DOHH2 (cell line): ENCODE data around the gene KLF9.

Experiments
- H3F3A ChIP-seq: fragments of 200-600 bp; sonication (generic), shearing (Covaris generic); 2 replicates; pipeline ENCODE4 v1.6.0; 2016; ENCODE audit warnings: antibody characterized with exemption, mild to moderate bottlenecking; ENCODE audit not compliant: control insufficient read depth, insufficient read depth
- H3K27ac ChIP-seq: fragments of 200-600 bp; sonication (generic); 2 replicates; pipeline ENCODE4 v1.5.1; 2014; ENCODE audit warnings: low read depth, mild to moderate bottlenecking, low read length, moderate library complexity
- H3K27me3 ChIP-seq: fragments of 200-600 bp; sonication (generic); 2 replicates; pipeline ENCODE4 v1.6.1; 2014; ENCODE audit warnings: mild to moderate bottlenecking, low read length, mixed read lengths; ENCODE audit not compliant: control insufficient read depth
- H3K36me3 ChIP-seq: fragments of 200-600 bp; sonication (generic); 2 replicates; pipeline ENCODE4 v1.6.1; 2014; ENCODE audit warnings: mild to moderate bottlenecking, low read length, moderate library complexity, mixed read lengths; ENCODE audit not compliant: control insufficient read depth
- H3K4me1 ChIP-seq: fragments of 200-600 bp; sonication (generic); 2 replicates; pipeline ENCODE4 v1.6.1; 2014; ENCODE audit warnings: mild to moderate bottlenecking, low read length, mixed read lengths; ENCODE audit not compliant: control insufficient read depth
- H3K4me2 ChIP-seq: fragments of 200-600 bp; sonication (generic); 2 replicates; pipeline ENCODE4 v1.6.0; 2014; ENCODE audit warnings: mild to moderate bottlenecking, low read length, moderate library complexity
- H3K4me3 ChIP-seq: fragments of 200-600 bp; sonication (generic); 2 replicates; pipeline ENCODE4 v1.5.1; 2014; ENCODE audit warnings: mild to moderate bottlenecking, low read length, mixed read lengths
- H3K79me2 ChIP-seq: fragments of 200-600 bp; sonication (generic); 2 replicates; pipeline ENCODE4 v1.6.1; 2014; ENCODE audit warnings: mild to moderate bottlenecking, low read length, mixed read lengths; ENCODE audit not compliant: control insufficient read depth
- H3K9me2 ChIP-seq: fragments of 200-600 bp; sonication (generic); replicated peaks from 2 replicates; pipeline ENCODE4 v1.6.1; 2014; ENCODE audit warnings: mild to moderate bottlenecking, low read length, mixed read lengths; ENCODE audit not compliant: control insufficient read depth
- H3K9me3 ChIP-seq: fragments of 200-600 bp; sonication (generic); 2 replicates; pipeline ENCODE4 v1.6.1; 2014; ENCODE audit warnings: antibody characterized with exemption, low read length, mixed read lengths; ENCODE audit not compliant: control insufficient read depth, insufficient read depth
- H4K20me1 ChIP-seq: fragments of 200-600 bp; sonication (generic); 2 replicates; pipeline ENCODE4 v1.6.0; 2014; ENCODE audit warnings: low read depth, mild to moderate bottlenecking, antibody characterized with exemption, low read length, moderate library complexity; ENCODE audit not compliant: control insufficient read depth, insufficient read depth
- EZH2phosphoT487 ChIP-seq: fragments of 200-600 bp; sonication (generic); IDR thresholded peaks from 2 replicates; pipeline ENCODE4 v1.6.1; 2017; ENCODE audit warnings: borderline replicate concordance, mild to moderate bottlenecking, antibody characterized with exemption, low read length, moderate library complexity, mixed read lengths
- TF ChIP-seq, protein P1 (sequence below): fragments of 200-600 bp; sonication (generic); IDR thresholded peaks from one replicate; pipeline ENCODE4 v1.5.1; 2014; ENCODE audit warnings: antibody characterized with exemption, mild to moderate bottlenecking, low read depth, low read length; ENCODE audit not compliant: poor library complexity, severe bottlenecking

Gene KLF9

DNA sequence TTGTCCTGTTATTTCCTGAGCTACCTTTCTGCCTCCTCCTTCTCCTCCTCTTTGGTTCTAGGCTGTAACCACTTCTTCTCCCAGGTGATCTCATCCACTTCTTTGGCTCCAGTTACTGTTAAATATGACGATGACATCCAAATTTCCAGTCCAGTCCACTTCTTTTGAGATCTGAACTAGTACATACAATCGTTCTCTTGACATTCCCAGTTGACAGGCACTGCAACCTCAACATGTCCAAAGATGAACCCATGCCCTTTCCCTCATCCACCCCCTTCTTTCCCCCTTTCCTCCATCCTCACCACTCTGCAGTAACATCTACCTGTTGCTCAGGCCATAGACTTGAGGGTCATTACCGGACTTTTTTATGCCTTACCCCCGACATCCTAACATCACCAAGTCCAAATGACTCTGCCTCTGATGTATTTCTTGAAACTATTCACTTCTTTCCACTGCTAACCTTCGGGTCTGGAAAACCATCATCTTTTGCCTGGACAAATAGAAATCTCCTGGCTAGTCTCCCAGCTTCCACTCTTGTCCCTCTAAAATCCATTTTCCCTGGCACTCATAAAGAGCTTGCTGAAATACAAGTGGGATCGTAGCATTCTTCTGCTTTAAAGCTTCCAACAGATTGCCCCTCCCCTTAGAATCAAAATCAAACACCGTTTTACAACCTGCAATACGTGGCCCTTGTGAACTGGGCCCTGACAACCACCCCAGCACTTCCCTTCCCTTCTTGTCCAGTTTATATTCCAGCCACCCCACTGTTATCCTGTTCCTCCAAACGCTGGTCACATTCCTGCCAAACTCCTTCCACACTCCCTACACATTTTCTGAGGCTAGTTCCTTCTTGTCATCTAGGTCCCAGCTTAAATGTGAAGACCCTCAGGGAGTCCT lies 31.5 kb downstream of the KLF9 start:
- no peaks in the 10 kb centered on the region for H3K36me3 ChIP-seq

DNA sequence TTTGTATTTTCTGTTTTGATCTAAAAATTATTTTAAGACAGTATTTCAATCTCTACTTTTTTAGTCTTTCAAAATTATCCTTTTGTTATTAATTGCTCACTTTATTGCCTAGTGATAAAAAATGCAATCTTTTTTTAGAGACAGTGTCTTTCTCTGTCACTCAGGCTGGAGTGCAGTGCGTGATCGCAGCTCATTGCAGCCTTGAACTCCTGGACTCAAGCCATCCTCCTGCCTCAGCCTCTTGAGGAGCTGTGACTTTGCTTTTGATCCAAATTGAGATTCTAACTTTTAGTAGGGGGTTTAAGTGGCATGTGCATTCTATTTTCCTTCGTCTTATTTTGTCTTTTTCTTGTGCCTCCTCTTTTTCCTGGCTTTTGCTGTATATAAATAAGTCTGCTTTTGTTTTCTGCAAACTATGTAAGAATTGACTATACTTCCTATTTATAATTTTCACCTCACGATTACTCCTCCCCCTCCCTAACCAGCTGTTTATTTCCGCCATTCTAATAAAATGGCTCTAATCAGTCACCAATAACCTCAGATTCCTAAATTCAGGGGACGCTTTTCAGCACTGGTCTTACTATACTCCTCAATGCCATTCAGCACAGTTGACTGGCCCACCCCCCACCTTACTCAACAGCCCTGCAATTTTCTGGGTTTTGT lies 32.3 kb downstream of the KLF9 start:
- H3K4me3 ChIP-seq = no peak overlapping the region
- no peaks in the 10 kb centered on the region for H3K36me3 ChIP-seq
- H3K79me2 ChIP-seq = no peaks in the 10 kb centered on the region
- no peaks in the 10 kb centered on the region for H3F3A ChIP-seq
- no peaks in the 10 kb centered on the region for H3K9me2 ChIP-seq
- no peak overlapping the region for H3K27ac ChIP-seq
- TF ChIP-seq EZH2phosphoT487 = no peak
- H3K4me1 ChIP-seq = no peaks in the 10 kb centered on the region
- peaks cover 18% of the 10 kb centered on the region for H3K27me3 ChIP-seq
- H3K4me2 ChIP-seq = no peak overlapping the region
- no peaks in the 10 kb centered on the region for H4K20me1 ChIP-seq
- no peaks in the 10 kb centered on the region for H3K9me3 ChIP-seq

More for the DNA sequence above, 31.5 kb downstream of the KLF9 start:
- no peaks in the 10 kb centered on the region for H3K9me2 ChIP-seq
- no peaks in the 10 kb centered on the region for H3K9me3 ChIP-seq
- TF ChIP-seq, protein P1, sequence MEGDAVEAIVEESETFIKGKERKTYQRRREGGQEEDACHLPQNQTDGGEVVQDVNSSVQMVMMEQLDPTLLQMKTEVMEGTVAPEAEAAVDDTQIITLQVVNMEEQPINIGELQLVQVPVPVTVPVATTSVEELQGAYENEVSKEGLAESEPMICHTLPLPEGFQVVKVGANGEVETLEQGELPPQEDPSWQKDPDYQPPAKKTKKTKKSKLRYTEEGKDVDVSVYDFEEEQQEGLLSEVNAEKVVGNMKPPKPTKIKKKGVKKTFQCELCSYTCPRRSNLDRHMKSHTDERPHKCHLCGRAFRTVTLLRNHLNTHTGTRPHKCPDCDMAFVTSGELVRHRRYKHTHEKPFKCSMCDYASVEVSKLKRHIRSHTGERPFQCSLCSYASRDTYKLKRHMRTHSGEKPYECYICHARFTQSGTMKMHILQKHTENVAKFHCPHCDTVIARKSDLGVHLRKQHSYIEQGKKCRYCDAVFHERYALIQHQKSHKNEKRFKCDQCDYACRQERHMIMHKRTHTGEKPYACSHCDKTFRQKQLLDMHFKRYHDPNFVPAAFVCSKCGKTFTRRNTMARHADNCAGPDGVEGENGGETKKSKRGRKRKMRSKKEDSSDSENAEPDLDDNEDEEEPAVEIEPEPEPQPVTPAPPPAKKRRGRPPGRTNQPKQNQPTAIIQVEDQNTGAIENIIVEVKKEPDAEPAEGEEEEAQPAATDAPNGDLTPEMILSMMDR = no peak
- TF ChIP-seq EZH2phosphoT487 = no peak
- H3F3A ChIP-seq = no peaks in the 10 kb centered on the region
- no peaks in the 10 kb centered on the region for H3K4me1 ChIP-seq
- H3K79me2 ChIP-seq = no peaks in the 10 kb centered on the region
- peaks cover 18% of the 10 kb centered on the region for H3K27me3 ChIP-seq
- H3K27ac ChIP-seq = no peak overlapping the region
- H3K4me2 ChIP-seq = no peak overlapping the region
- H4K20me1 ChIP-seq = no peaks in the 10 kb centered on the region
- no peak overlapping the region for H3K4me3 ChIP-seq

DNA sequence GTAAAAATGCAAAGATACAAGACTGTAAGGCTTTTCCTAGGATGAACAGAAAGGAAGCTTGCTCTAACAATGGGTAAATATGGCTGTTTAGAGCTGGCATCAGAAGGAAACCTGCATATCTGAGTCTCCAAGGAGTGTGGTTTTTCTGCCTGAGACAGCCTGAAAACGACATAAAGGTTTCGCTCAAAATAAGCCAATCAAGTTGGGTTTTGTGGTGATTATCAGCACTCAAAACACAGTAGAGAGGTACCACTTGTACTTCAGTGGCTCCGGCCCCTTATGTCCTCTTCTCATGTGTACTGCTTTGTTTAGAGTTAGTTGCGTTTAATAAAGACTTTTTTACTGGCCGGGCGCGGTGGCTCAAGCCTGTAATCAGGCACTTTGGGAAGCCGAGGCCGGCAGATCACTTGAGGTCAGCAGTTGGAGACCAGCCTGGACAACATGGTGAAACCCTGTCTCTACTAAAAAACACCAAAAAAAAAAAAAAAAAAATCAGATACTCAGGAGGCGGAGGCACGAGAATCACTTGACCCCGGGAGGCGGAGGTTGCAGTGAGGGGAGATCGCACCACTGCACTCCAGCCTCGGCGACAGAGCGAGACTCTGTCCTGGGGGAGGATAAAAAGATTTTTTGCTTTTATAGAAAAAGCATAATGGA lies 39.4 kb downstream of the KLF9 start:
- H3K9me3 ChIP-seq = no peaks in the 10 kb centered on the region
- TF ChIP-seq, protein P1 = no peak
- TF ChIP-seq EZH2phosphoT487 = no peak

More for the DNA sequence above, 39.4 kb downstream of the KLF9 start:
- H3K9me2 ChIP-seq = no peaks in the 10 kb centered on the region
- no peak overlapping the region for H3K4me3 ChIP-seq
- no peaks in the 10 kb centered on the region for H3K27me3 ChIP-seq
- no peaks in the 10 kb centered on the region for H3F3A ChIP-seq
- H3K36me3 ChIP-seq = no peaks in the 10 kb centered on the region
- no peaks in the 10 kb centered on the region for H3K79me2 ChIP-seq
- H3K4me2 ChIP-seq = no peak overlapping the region
- no peaks in the 10 kb centered on the region for H4K20me1 ChIP-seq
- H3K27ac ChIP-seq = no peak overlapping the region
- H3K4me1 ChIP-seq = no peaks in the 10 kb centered on the region
